LoVo (cell line): Measurements from ENCODE around the gene GPRC5A.

Experiments
- DNase-seq: peaks from one replicate; pipeline ENCODE4 v3.0.0-alpha.2; 2016; ENCODE audit warnings: low spot score

Gene GPRC5A

DNA sequence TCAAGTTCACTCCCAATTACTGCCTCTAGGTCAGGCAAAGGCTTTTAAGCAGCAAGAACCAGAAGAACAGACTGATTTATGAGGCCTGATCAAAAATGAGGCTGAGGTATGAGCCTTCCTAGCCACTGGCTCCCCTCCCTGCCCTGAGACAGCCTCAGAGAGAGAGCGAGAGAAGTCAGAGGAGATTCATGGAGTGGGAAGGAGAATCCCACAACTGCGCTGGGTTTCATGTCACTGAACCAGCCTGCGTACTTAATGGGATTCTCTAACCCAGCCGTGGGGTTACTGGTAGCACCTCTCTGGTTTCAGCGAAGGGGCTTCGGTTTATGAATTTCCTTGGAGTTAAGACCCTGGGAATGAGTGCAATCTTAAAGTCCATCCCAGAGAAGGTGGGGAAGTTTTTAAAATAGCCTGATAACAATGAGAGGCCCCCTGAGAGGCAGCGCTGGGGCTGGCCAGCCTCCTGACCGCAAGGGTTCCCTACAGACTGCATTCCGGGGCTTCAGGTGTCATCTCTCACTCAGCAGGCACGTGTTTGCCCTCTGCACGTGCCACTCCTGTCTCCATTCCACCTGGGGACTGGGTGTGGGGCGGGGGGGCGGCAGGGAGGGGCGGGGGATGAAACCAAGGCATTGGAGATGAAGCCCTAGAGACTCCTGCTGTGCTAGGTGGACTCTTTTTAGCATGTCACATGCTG is 6.1 kb upstream of the GPRC5A start:
- peak; percentile 28 for DNase-seq

DNA sequence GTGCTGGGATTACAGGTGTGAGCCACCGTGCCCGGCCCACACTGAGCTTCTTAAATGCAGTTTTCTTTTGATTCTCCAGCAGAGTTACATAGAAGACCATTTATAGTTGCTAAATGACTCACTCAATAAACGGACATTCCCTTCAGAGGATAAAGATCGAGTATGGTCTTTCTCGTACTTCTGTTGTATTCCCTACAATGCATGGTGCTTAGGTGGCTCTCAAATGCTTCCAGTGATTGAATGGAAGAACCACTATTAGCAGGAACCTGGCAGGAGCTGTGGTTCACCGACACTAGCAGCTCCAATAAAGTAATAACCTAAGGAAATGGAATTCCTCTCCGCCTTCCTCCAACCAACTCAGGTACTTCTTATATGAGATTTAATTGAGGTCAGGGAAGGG is 3.9 kb upstream of the GPRC5A start:
- DNase-seq, result peak; percentile 62

DNA sequence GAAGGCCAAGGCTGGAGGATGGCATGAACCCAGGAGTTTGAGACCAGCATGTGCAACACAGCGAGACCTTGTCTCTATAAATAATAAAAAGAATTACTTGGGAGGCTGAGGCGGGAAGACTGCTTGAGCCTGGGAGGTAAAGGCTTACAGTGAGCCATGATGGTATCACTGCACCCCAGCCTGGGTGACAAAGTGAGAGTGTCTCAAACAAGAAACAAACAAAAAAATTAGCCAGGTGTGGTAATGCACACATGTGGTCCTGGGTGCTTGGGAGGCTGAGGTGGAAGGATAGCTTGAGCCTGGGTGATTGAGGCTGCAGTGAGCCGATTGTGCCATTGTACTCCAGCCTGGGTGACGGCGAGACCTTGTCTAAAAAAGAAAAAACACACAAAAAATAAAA is 1.7 kb upstream of the GPRC5A start:
- no peak for DNase-seq

DNA sequence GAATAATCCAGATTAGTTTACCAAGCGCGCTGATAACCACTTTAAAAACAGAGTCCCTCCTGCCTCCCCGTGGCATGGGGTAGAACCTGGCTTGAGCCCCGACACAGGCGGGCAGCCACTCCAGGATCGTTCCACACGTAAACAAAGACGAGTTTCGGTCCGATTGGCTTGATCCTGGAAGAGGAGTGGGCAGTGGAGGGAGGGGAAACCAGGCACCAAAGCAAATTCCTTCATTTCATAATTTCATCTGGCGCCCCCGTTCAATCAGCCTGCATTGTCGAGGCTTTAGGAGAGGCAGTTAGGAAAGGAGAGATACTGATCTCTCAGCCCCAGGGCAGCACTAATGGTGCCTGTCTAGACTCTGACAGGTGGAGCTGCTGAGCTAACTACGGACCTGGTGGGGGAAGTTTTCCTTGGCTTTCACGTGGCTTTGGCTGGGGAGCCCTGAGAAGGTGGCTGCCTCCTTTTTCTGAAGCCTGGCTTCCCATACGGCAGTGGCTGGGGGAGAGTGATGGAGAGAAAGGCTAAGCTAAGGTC is 751 bp upstream of the GPRC5A start:
- DNase-seq, result peak; percentile 82

DNA sequence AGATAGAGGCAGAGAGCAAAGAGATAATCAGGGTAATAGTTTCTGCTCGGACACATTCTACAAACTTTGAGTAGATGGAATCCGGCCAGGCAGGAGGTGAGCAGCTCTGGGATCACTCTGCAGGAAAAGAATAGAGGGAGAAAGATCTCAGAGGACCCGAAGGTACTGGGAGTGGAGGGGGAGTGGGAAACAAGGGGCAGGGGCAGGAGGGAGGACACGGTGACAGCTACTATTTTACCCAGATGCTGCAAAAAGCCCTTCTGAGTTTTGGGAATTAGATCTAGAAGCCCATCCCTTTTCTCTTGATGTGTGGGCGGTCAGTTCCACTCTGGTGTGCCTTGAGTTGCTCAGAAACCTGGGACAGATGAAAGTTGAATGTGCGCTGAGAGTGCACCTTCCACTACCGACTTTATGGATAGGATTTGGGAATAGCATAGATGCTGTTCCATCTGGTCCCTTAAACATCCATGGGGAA is 556 bp downstream of the GPRC5A start:
- no peak for DNase-seq

DNA sequence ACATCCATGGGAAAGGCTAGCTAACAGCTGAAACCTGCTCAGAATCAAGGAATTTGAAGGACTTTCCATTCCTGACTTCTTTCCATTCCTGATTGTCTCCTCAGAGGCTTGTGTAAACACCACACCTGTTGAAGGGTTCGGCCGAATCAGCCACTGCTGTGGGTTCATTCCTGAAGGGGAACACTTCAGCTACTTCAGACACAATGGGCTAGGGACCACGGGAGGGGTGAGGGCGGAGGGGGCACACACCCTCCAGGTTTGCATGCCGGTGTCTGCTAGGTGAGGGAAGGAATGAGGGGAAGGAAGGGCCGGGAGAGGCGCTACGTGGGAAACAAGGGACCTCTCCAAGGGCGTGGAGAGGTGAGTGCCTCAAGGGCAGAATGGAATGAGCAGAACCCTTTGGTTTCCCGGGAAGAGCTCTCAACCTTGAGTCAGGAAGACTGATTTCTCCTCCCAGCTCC is 1.3 kb downstream of the GPRC5A start:
- DNase-seq, result peak; percentile 68

DNA sequence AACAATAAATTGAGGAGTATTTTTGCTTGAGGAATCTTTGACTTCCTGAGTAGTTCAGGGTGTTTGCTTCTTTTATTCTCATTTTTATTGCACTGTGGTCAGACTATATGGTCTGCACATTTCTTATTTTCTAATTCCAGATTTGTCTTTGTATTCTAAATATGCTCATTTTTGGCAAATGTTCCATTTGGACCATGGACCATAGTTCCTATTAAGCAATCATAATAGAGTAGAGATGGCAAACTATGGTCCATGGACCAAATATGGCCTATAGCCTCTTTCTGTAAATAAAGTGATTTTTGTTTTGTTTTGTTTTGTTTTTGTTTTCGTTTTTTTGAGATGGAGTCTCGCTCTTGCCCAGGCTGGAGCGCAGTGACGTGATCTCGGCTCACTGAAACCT is 2.1 kb downstream of the GPRC5A start:
- no peak for DNase-seq

DNA sequence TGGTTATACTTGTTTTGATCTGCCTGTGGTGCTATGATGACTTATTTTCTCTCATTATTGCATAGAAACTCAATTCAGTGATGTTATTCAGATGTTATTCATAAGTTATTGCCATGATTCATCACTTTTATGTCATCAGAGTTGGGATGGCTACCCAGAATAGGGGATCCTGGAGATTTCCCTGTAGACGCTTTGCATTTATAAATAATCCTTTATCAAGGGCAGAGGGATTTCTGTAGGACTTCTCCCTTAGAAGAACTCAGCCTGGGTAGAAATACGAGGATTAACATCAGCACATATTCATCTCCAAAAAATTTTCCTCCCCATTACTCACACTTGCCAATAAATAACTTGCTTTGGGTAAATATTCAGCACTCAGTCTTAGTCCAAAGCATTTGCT is 4.9 kb downstream of the GPRC5A start:
- no peak for DNase-seq

DNA sequence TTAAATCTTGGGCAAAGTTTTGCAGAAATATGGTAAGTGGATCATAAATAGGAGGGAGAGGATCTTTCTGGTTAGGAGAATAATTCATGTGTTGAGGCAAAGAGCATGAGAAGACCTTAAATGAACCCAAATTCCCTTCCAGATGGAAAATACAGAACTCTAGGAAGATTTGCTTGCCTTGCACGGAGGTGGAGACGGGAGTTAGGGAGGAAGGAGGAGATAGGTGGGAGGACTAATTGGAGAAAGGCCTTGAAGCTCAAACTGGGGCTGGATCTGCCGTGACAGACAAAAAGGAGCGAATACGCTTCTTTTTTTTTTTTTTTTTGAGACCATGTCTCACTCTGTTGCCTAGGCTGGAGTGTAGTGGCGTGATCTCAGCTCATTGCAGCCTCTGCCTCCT is 5.9 kb downstream of the GPRC5A start:
- no peak for DNase-seq

DNA sequence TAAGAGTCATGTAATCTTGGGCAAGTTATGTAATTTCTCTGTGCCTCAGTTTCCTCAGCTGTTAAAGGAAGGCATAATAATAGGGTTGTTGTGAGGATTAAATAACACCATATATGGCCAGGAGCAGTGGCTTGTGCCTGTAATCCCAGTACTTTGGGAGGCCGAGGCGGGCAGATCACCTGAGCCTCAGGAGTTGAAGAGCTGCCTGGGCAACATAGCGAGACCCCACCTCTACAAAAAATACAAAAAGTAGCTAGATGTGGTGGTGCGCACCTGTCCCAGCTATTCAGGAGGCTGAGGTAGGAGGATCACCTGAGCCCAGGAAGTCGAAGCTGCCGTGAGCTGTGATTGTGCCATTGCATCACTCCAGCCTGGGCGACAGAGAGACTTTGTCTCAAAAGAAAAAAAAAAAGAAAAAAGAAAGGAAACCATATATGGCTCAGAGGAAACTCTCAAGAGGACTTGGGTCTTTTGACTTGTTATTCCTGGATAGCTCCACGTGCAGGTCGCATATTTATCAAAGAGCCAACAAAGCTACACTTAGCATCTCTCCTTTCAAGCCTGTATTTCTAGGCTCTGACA is 6.9 kb downstream of the GPRC5A start:
- DNase-seq, result no peak

DNA sequence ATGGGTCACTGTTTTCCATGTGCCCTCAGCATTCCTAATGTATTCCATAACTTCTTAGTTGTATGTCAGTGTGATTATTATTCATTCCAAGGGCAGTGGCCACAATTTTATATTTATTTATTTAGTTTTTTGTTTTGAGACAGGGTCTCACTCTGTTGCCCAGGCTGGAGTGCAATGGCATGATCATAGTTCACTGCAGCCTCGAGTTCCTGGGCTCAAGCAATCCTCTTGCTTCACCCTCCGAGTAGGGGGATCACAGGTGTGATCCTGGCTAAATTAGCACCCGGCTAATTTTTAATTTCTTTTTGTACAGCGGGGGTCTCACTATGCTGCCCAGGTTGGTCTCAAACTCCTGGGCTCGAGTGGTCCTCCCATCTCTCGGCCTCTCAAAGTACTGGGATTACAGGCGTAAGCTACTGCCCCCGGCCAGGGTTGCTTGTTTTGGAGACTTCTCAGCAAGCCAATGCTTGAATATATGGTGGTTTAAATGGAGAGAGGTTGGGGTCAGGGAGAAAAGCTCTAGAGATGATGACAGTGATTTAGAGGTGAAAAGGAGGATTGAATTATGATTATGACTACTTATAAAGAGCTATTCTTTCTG is 7.6 kb downstream of the GPRC5A start:
- no peak for DNase-seq

DNA sequence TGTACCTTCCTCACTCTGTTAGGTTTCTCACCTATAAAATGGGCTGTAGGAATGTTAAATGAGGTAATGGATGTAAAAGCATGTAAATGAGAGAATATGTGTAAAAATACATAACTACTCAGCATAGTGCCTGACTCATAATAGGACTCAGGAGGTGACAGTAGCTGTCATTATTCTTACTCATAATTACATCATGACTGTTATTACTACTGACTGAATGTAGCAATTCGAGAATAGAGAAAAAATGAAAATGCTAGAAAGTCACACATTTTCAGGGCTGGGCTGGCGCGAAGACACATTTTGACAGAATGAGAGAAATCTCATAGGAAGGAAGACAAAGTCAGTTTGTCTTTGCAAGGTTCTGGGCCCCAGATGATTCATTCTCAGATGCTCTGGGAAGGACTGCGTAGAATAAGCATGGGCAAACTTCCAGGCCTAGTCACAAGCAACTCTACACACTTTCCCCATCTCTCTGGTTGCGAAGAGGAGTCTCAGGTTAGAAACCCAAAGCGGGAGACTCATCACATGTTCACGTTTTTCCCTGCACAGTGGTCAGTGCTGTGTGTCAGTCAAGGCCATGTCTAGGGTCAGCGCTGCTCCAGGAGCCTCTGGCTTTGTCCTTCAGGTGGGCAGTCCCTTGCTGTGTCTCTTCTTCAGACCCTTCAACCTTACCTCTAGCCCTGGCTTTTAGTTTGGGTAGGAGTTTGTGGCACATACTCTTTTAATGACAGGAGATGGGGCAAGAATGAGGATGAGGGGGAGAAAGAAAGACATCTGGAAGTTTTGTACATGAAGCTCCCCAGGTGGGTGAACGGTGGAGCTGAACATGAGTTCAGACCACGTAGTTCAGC is 8.4 kb downstream of the GPRC5A start:
- peak; percentile 70 for DNase-seq

DNA sequence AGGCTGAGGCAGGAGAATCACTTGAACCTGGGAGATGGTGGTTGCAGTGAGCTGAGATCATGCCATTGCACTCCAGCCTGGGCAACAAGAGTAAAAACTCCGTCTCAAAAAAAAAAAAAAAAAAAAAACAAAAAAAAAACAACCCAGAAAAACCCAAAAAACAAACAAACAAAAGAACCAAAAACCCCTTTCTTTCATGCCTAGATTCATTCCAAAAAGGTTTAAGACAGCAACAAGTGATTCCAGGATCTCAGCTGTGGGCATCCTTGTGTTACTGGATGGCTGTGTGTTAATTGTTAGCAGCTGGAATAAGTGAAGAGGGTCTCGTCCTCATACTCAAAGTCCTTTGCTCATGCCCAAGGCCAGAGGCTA is 9.4 kb downstream of the GPRC5A start:
- no peak for DNase-seq

DNA sequence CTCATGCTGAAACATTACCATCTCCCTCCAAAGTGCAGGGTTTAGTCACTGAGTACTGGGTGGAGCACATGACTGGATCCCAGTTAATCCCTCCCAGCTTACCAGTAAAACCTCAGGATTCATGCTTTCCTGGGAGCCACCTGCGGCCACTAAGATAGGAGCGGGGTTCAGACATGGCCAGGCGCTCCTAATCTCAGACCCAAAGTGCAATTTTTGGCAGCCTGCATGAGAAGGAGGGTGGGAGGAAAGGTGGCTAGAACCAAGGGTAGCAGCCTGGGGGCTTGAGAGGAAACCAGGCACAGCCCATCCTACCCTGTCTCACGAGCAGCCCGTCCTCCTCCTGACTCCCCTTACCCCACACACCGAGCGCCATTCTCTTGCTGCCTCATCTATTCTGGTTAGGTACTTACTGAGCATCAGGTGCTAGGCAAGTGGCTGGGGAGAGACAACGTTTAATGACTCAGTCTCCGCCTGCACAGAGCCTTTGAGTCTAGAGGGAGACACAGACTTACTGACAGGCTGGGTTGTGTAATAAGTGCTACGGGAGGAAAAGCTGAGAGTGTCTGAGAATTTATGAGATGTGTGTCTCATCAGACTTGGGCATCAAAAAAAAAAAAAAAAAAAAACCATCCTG is 9.9 kb downstream of the GPRC5A start:
- DNase-seq, result peak; percentile 91

DNA sequence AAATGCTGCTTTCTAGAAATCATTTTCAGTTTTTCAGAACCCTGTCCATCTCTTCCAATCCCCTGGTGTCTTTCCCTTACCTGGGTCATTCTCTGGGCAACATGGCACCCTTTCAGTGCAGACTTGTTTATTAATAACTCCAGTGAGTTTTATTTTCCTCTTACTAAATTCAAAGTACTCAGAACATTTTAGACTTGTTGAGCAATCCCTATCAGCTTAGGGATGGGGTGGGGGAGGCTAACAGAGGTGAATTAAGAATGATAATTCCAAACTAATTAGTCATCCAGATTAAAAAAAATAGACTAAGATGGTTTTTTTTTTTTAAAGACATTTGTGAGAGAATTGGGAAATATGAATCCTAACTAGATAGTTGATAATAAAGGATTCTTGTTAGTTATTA is 10.7 kb downstream of the GPRC5A start:
- peak; percentile 74 for DNase-seq

DNA sequence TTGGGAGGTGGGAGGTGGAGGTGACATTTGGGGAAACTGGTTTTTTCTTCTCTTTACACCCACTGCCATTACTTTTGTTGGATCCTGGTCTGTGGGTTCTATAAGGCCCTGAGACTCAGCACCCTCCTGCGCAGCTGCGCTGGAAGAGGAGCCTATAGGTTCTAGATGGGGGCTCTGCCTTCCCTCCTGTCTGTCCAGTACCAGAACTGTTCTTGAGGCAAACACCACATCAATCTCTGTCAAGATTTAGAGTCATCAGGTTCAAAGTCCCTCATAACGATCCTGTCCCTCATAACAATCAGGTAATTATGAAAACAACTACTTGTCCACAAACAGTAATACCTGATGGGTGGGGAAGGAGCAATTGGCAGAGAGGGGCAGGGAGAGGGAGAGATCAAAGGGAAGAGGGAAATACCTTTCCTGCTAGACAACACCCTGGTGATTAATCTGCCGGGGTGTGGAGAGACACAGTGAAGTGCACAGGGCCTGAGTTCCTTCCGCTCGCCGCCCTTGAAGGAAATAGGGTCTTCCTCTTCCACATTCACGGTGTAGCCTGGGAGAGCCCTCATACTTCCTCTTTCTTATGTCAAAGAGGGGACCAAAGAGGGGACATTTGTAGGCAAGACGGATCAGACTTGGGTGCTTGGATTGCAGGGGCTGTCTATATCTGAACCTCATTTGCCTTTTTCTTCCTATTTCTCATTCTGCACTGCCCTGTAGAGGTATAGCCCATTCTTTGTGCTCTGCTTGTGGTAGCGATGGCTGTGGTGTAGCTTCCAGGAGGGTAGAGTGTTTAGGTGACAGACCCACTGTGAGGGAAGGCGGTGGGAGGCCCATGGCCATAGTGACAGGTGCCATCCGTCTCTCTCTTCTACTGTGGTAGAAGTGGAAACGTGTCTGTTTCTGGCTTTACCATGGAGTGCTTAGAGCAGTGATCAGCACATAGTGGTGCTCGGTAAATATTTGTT is 12.6 kb downstream of the GPRC5A start:
- DNase-seq, result peak; percentile 96

DNA sequence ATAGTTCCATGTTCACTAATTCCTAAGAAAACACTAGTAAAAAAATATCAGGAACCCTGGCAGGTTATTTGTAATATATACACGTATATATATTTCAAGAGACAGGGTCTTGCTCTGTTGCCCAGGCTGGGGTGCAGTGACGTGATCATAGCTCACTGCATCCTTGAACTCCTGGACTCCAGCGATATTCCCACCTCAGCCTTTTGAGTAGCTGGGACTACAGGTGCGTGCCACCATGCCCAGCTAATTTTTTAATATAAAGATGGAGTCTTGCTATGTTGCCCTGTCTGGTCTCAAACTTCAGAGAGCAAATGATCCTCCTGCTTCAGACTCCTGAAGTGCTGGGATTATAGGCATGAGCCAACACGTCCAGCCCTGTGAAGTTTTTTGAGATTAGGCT is 16.2 kb downstream of the GPRC5A start:
- no peak for DNase-seq

DNA sequence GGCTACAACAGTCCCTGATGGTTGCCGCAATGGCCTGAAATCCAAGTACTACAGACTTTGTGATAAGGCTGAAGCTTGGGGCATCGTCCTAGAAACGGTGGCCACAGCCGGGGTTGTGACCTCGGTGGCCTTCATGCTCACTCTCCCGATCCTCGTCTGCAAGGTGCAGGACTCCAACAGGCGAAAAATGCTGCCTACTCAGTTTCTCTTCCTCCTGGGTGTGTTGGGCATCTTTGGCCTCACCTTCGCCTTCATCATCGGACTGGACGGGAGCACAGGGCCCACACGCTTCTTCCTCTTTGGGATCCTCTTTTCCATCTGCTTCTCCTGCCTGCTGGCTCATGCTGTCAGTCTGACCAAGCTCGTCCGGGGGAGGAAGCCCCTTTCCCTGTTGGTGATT is 16.9 kb downstream of the GPRC5A start:
- DNase-seq, result no peak

DNA sequence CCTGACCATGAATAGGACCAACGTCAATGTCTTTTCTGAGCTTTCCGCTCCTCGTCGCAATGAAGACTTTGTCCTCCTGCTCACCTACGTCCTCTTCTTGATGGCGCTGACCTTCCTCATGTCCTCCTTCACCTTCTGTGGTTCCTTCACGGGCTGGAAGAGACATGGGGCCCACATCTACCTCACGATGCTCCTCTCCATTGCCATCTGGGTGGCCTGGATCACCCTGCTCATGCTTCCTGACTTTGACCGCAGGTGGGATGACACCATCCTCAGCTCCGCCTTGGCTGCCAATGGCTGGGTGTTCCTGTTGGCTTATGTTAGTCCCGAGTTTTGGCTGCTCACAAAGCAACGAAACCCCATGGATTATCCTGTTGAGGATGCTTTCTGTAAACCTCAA is 17.3 kb downstream of the GPRC5A start:
- no peak for DNase-seq

DNA sequence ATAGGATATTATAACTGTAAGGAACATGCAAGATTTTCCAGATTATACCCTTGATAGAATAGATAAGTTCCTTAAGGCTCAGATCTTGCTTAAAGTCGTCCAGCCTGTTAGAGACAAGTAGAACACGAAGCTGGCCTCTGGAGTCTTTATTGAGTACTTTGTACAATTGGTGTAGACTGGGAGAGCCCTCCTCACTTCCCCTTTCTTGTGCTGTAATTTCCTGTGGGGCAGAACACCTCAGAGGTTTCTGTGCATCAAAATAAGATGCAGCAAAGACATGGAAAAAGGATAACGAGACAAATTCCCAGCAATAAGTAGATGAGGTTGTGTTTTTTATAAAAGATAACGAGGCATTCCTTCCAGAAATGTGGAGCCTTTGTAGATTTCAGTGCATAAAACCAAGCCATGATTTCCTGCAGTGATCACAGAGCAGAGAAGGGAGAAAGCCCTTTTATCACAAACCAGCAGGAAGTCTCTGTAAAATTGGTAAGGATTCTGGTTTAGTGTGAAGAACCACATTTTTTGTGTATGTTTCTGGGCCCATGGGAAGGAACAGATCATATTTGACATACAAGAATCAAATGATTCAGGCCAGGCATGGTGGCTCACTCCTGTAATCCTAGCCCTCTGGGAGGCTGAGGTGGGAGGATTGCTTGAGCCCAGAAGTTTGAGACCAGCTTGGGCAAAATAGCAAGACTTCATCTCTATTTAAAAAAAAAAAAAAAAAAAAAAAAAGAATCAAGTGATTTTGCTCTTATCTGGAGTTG is 18.0 kb downstream of the GPRC5A start:
- DNase-seq, result no peak
